Endothelial cell of umbilical vein (primary cell): ENCODE measurements around the gene USP48.

Source experiments
- EZH2 ChIP-seq: IDR thresholded peaks from 2 replicates; pipeline ENCODE4 v1.6.1; 2012; ENCODE audit warnings: borderline replicate concordance, low read depth, mild to moderate bottlenecking, moderate library complexity, low read length, inconsistent platforms; ENCODE audit not compliant: severe bottlenecking
- FOS ChIP-seq: IDR thresholded peaks from 2 replicates; pipeline ENCODE4 v1.6.1; 2011; ENCODE audit warnings: mild to moderate bottlenecking, low read length, moderate library complexity, borderline replicate concordance; ENCODE audit not compliant: insufficient read depth
- JUN ChIP-seq: IDR thresholded peaks from 2 replicates; pipeline ENCODE4 v1.6.1; 2011; ENCODE audit warnings: borderline replicate concordance, low read depth; ENCODE audit not compliant: insufficient read length, insufficient read depth
- MYC ChIP-seq: IDR thresholded peaks from one replicate; pipeline ENCODE4 v1.6.1; 2011; ENCODE audit warnings: mild to moderate bottlenecking, low read depth, low read length
- POLR2A ChIP-seq: IDR thresholded peaks from 2 replicates; pipeline ENCODE4 v1.6.1; 2012; ENCODE audit warnings: low read depth, mild to moderate bottlenecking, control low read depth, low read length
- POLR2AphosphoS5 ChIP-seq: IDR thresholded peaks from 2 replicates; pipeline ENCODE4 v1.6.1; 2012; ENCODE audit warnings: low read depth, mild to moderate bottlenecking, control low read depth, low read length, moderate library complexity; ENCODE audit not compliant: insufficient read depth
- TF ChIP-seq, protein P1 (sequence below), 2 donors: IDR thresholded peaks; 1 replicate in 1 of 2; 2 replicates in 1 of 2; pipeline ENCODE4 v1.5.1; 2011; ENCODE audit warnings: low read length in 2 of 2, mild to moderate bottlenecking in 2 of 2, moderate library complexity in 2 of 2, control low read depth in 1 of 2, inconsistent platforms in 1 of 2, low read depth in 1 of 2; ENCODE audit not compliant: insufficient read depth in 1 of 2; ENCODE audit errors: extremely low read depth in 1 of 2
- TF ChIP-seq, protein P2 (sequence below): IDR thresholded peaks from 2 replicates; pipeline ENCODE4 v1.6.1; 2011; ENCODE audit not compliant: insufficient read depth, insufficient read length

GRCh38 chr1:21762022-21762404 lies 20.9 kb downstream of the USP48 start:
- TF ChIP-seq POLR2A (no peak), EZH2 (no peak), POLR2AphosphoS5 (no peak), JUN (no peak), FOS (no peak), MYC (no peak)
- TF ChIP-seq, protein P1, sequence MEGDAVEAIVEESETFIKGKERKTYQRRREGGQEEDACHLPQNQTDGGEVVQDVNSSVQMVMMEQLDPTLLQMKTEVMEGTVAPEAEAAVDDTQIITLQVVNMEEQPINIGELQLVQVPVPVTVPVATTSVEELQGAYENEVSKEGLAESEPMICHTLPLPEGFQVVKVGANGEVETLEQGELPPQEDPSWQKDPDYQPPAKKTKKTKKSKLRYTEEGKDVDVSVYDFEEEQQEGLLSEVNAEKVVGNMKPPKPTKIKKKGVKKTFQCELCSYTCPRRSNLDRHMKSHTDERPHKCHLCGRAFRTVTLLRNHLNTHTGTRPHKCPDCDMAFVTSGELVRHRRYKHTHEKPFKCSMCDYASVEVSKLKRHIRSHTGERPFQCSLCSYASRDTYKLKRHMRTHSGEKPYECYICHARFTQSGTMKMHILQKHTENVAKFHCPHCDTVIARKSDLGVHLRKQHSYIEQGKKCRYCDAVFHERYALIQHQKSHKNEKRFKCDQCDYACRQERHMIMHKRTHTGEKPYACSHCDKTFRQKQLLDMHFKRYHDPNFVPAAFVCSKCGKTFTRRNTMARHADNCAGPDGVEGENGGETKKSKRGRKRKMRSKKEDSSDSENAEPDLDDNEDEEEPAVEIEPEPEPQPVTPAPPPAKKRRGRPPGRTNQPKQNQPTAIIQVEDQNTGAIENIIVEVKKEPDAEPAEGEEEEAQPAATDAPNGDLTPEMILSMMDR (IDR thresholded peaks at IDR 0.05; ENCODE audit: extremely low read depth in 1 of 2, insufficient read depth in 1 of 2, low read depth in 1 of 2, low read length in 2 of 2), result no peak
- TF ChIP-seq, protein P2, sequence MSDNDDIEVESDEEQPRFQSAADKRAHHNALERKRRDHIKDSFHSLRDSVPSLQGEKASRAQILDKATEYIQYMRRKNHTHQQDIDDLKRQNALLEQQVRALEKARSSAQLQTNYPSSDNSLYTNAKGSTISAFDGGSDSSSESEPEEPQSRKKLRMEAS, result no peak
